Lower lobe of right lung (tissue), 2 donors: ENCODE data around the gene GIMAP4. TPM values are rescaled to one million over a fixed set of nuclear protein-coding genes. Genes with fewer than 3 reads are reported as not detected.
"Not testable (repeated sequence)": the region's sequence is repeated elsewhere in the genome, so short reads cannot be mapped to it uniquely, and the experiment has no call there.

Source experiments
- ATAC-seq, 2 donors: fragments of 200-7000 bp; cut with Tn5 transposase; one replicate each; pipeline ENCODE4 v1.9.1; 2020 to 2022; ENCODE audit warnings: mild to moderate bottlenecking in 2 of 2, moderate library complexity in 2 of 2
- DNase-seq: peaks from one replicate; pipeline ENCODE4 v3.0.0-alpha.2; 2020
- H3K27ac ChIP-seq: fragments of 200-600 bp; one replicate; pipeline ENCODE4 v1.8.0; 2022
- H3K27me3 ChIP-seq: fragments of 200-600 bp; one replicate; pipeline ENCODE4 v1.8.0; 2022; ENCODE audit warnings: low read depth
- H3K36me3 ChIP-seq: fragments of 200-600 bp; one replicate; pipeline ENCODE4 v1.8.0; 2022; ENCODE audit warnings: mild to moderate bottlenecking
- H3K4me1 ChIP-seq: fragments of 200-600 bp; one replicate; pipeline ENCODE4 v1.8.0; 2022
- H3K4me3 ChIP-seq: fragments of 200-600 bp; one replicate; pipeline ENCODE4 v1.8.0; 2022; ENCODE audit warnings: mild to moderate bottlenecking
- H3K9me3 ChIP-seq: fragments of 200-600 bp; one replicate; pipeline ENCODE4 v1.8.0; 2022
- CTCF ChIP-seq: fragments of 200-600 bp; IDR thresholded peaks from one replicate; pipeline ENCODE4 v1.8.0; 2022; ENCODE audit warnings: antibody characterized with exemption, mild to moderate bottlenecking
- intact Hi-C: fragments of 100-400 bp; cut with DNase I; formaldehyde crosslinking; loops from one replicate; pipeline ENCODE4 v1.11.0; 2022
- long read RNA-seq: library from polyadenylated mRNA; unstranded; transcript quantifications from one replicate; pipeline ENCODE4 v2.0.0, GENCODE V29; 2021
- total RNA-seq: library from RNA; stranded (reverse); fragmentation: NEBNext Ultra II Directional; extraction: Animal tissue kit (Norgen Biotek cat#: 25700); gene quantifications from one replicate; pipeline ENCODE4 v1.2.1, GENCODE V29; 2021
- donor health status: DM: no; HTN: yes; CAD: no; lungs with severe emphysema.

Gene GIMAP4
- total RNA-seq = 95.7 TPM
- long read RNA-seq, transcript GIMAP4-201 (3 exons, 2,060 nt) = major isoform, 110 of 140 reads
- long read RNA-seq, transcript GIMAP4-202 (3 exons, 1,569 nt) = minor isoform, 10 of 140 reads
- long read RNA-seq, partial matches to known transcripts = 10 of 140 reads
- long read RNA-seq, other reads (novel, unspliced or antisense) = 8 of 140 reads

GRCh38 chr7:150567169-150567568, at the start of gene GIMAP4:
GIMAP4 (plus strand) TSS chr7:150567390; CDS start chr7:150569902, 2,512 bp downstream.
- intact Hi-C loops = no loop called here
- Histone ChIP-seq H3K36me3 (peaks cover 17% of the 10 kb centered on the region), H3K27me3 (no peaks in the 10 kb centered on the region), H3K27ac (peak within 1 kb of the TSS; percentile 82), H3K9me3 (no peaks in the 10 kb centered on the region), H3K4me3 (peak within 1 kb of the TSS; percentile 58), H3K4me1 (peaks cover 21% of the 10 kb centered on the region)
- DNase-seq (no peak), ATAC-seq (peak; percentile 68 to 71)
- no peak for TF ChIP-seq CTCF

DNA sequence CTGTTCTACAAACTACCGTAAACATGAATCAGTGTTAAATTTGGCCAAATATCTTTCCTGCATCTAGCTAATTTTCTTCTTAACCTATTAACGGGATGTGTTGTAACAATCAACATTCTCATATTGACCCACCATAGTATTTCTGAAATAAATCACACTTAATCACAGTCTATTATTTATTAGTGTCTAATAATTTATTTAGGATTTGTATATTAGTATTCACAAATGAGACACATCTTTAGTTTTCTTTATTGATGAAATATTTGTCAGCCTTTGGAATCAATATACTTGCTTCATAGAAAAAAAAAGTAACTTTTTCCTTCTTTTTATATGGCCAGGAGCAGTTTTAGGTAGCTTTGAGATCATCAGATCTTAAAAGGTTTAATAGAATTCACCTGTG, 47.9 kb upstream of the GIMAP4 start:
- intact Hi-C loops = no loop called here

DNA sequence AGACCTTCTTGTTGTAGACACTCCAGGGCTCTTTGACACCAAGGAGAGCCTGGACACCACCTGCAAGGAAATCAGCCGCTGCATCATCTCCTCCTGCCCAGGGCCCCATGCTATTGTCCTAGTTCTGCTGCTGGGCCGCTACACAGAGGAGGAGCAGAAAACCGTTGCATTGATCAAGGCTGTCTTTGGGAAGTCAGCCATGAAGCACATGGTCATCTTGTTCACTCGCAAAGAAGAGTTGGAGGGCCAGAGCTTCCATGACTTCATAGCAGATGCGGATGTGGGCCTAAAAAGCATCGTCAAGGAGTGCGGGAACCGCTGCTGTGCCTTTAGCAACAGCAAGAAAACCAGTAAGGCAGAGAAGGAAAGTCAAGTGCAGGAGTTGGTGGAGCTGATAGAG, 47.0 kb upstream of the GIMAP4 start:
- Histone ChIP-seq H3K4me1 (no peaks in the 10 kb centered on the region), H3K27me3 (no peaks in the 10 kb centered on the region), H3K27ac (peak overlapping the region; percentile 83), H3K4me3 (peak overlapping the region; percentile 63), H3K36me3 (peaks cover 15% of the 10 kb centered on the region), H3K9me3 (no peaks in the 10 kb centered on the region)
- DNase-seq = no peak
- intact Hi-C loops = no loop called here
- no peak for TF ChIP-seq CTCF
- no peak for ATAC-seq

More for the DNA sequence above, 47.9 kb upstream of the GIMAP4 start:
- no peak for TF ChIP-seq CTCF
- ATAC-seq (no peak), DNase-seq (no peak)
- Histone ChIP-seq H3K4me3 (peak overlapping the region; percentile 63), H3K4me1 (no peaks in the 10 kb centered on the region), H3K36me3 (peaks cover 15% of the 10 kb centered on the region), H3K27me3 (no peaks in the 10 kb centered on the region), H3K27ac (peak overlapping the region; percentile 83), H3K9me3 (no peaks in the 10 kb centered on the region)

GRCh38 chr7:150522931-150523330, 44.3 kb upstream of the GIMAP4 start:
- ATAC-seq, H3K9me3 ChIP-seq, DNase-seq, H3K27me3 ChIP-seq, H3K4me3 ChIP-seq, intact Hi-C loops, H3K4me1 ChIP-seq, H3K27ac ChIP-seq: not testable (repeated sequence)
- peaks cover 15% of the 10 kb centered on the region for H3K36me3 ChIP-seq

DNA sequence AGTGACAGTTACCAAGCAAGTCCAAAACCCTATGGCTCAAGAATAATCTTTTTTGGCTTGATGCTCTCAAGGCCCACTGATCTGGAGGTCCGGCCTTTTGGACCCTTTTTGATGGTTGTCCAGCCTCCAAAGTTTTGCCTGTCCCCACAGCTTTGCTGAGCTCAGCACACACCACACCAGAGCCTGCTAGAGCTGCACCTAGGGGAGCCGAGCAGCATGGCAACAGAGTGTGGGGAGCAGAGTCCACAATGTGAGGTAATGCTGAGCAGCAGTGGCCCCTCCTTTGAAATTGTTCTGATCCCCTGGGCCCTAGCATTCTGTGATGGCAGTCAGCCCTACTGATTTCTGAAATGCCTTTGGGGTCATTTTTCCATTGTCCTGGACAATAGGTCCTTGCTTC, 43.2 kb upstream of the GIMAP4 start:
- Histone ChIP-seq H3K27ac (no peak overlapping the region), H3K4me1 (no peaks in the 10 kb centered on the region), H3K27me3 (no peaks in the 10 kb centered on the region), H3K36me3 (peaks cover 15% of the 10 kb centered on the region), H3K4me3 (no peak overlapping the region), H3K9me3 (no peaks in the 10 kb centered on the region)
- no peak for DNase-seq
- ATAC-seq = no peak
- TF ChIP-seq CTCF = no peak
- intact Hi-C loops = no loop called here

GRCh38 chr7:150531704-150532103, 35.5 kb upstream of the GIMAP4 start:
- TF ChIP-seq CTCF = no peak
- Histone ChIP-seq H3K36me3 (no peaks in the 10 kb centered on the region), H3K4me1 (no peaks in the 10 kb centered on the region), H3K27ac (no peak overlapping the region), H3K27me3 (no peaks in the 10 kb centered on the region), H3K9me3 (no peaks in the 10 kb centered on the region), H3K4me3 (no peak overlapping the region)
- intact Hi-C loops = no loop called here
- DNase-seq (no peak), ATAC-seq (no peak)
